GM18858 (cell line): Measurements from ENCODE around the gene MYLK.
"Not testable (repeated sequence)": the region's sequence is repeated elsewhere in the genome, so short reads cannot be mapped to it uniquely, and the experiment has no call there.

Experiments used
- ATAC-seq: cut with Tn5 transposase; IDR thresholded peaks from one replicate; pipeline ENCODE4 v1.9.1; 2021; ENCODE audit not compliant: unreplicated experiment

The MYLK gene

GRCh38 chr3:123753286-123753685, 130.8 kb downstream of the MYLK start:
- ATAC-seq, result no peak

DNA sequence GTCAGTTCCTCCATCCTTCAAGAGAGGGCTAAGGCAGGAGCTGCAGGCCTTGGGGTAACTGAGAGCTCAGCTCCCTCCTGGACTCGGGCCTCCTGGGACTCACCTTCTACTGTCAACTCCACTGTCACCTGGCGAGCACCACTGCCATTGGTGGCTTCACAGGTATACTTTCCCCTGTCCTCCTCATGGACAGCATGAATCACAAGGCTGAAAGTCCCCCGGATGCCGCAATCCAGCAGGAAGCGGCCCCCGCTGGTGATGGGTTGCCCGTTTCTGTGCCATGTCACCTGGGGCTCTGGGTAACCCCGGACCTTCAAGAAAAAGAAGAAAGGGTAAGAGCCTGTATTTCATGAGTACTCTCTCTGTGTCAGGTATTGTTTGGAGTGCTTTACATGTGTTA, 131.9 kb downstream of the MYLK start:
- ATAC-seq, result no peak

GRCh38 chr3:123751433-123751832, 132.7 kb downstream of the MYLK start:
- no peak for ATAC-seq

GRCh38 chr3:123750659-123751420, 133.3 kb downstream of the MYLK start:
- no peak for ATAC-seq

GRCh38 chr3:123750209-123750608, 133.9 kb downstream of the MYLK start:
- ATAC-seq, result no peak

DNA sequence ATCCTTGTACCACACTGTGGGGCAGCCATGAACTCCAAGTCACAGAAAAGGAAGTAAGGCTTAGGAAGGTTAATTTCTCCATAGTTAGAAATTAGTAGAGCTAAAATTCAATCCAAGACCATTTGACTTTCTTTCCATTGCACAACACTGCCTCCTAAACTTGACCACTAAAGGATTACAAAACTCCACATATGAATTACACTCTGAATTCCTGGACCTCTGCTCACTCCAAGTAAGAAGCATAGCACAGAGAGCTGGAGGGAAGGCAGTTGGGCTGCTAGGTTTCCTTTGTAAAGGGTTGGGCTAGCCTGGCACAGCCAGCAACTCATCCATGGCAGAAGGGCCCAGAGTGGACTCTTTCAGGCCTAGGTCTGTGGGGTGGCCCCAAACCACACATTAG, 134.4 kb downstream of the MYLK start:
- ATAC-seq, result no peak

- ATAC-seq, result no peak
Observed at GRCh38 chr3:123745184-123745855, 138.8 kb downstream of the MYLK start.

DNA sequence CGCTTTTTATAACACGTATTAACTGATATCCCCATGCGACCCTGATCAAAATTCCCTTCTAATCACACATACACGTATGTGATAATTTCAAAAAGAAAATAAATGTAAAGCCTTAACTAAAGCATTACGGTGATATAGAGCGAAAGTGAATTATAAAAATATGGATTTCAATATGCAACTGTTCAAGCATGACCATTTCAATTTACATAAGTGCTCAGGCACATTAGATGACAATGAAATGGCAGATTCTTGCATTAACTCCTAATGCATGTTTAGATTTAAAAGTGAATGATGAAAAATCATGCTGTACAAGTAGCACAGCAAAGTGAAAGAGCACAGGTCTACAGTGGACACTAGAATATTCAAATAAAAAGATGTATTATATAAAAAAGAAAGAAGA, 140.1 kb downstream of the MYLK start:
- ATAC-seq, result no peak

- ATAC-seq, result no peak
Observed at GRCh38 chr3:123743121-123743520, 141.0 kb downstream of the MYLK start.

DNA sequence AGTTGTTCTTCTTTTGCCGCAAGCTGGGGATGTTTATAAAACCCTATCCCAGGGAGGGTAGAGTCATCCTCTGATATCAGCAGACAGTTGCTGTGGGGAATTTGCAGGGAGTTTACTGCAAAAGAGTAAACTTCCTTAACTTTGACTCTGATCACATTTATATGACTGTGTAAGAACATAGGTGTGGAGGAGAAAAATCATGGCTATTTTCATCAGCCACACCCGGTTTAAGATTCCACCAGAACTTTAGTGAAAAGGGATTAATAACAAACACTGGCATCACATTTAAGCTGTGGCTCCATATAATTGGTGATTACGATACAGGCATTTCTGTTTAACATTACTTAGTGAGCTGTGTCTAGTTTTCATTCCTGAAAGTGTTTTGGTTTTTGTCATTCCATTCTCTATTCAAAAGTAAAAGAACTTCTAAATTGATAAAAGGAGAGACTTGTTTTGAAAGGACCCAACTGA, 143.1 kb downstream of the MYLK start:
- ATAC-seq, result no peak

- ATAC-seq, result no peak
Observed at GRCh38 chr3:123740391-123740822, 143.7 kb downstream of the MYLK start.

DNA sequence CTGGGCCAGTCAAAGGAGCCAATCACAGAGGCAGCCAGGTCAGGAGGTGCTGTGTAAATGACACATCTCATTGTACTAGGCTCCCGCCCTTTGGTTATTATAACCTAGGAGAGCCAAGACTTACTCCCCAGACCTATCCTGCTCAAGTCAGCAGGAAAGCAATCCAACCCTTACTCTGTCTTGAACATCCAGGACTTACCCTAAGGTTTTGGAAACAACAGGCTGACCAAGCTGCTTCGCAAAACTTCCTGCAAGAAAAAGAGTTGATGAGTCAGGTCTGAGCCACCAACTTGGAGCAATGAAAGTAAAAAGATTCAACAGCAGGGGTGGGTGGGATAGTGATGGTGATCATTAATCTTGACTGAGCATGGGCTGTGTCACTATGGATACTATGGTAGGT, 144.4 kb downstream of the MYLK start:
- no peak for ATAC-seq

GRCh38 chr3:123739106-123739505, 145.0 kb downstream of the MYLK start:
- ATAC-seq, result no peak

- ATAC-seq, result not testable (repeated sequence)
Observed at GRCh38 chr3:123738522-123738921, 145.6 kb downstream of the MYLK start.

GRCh38 chr3:123737168-123737567, 147.0 kb downstream of the MYLK start:
- ATAC-seq, result no peak

- ATAC-seq, result no peak
Observed at GRCh38 chr3:123735456-123735855, 148.7 kb downstream of the MYLK start.

GRCh38 chr3:123734527-123734902, 149.6 kb downstream of the MYLK start:
- no peak for ATAC-seq

GRCh38 chr3:123733805-123734526, 150.2 kb downstream of the MYLK start:
- ATAC-seq, result no peak

DNA sequence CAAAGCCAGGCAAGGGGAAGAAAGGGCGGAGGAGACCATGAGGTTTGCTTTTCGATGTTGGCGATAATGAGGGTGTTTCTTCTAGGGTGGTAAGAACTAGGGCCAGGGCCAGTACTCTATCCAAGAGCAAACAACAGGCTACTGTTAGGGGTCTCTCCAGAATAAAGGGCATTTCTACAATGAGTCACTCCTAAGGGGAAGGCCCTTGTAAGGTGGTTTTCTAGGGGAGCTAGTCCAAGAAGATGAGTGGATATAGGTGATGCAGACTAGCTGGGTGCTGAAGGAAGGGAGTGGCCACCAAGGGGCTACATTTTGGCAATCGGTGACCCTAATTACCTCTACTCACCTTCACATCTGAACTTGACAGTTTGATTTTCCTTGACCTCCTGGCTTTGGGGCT, 150.8 kb downstream of the MYLK start:
- no peak for ATAC-seq

- ATAC-seq, result no peak
Observed at GRCh38 chr3:123732447-123732846, 151.7 kb downstream of the MYLK start.

GRCh38 chr3:123730829-123731228, 153.3 kb downstream of the MYLK start:
- ATAC-seq, result no peak

GRCh38 chr3:123728991-123729390, 155.1 kb downstream of the MYLK start:
- no peak for ATAC-seq
